ENCODE data around the gene DYNLT2. TPM values are rescaled to one million over a fixed set of nuclear protein-coding genes. Genes with fewer than 3 reads are reported as not detected.
"Not testable (repeated sequence)": the region's sequence is repeated elsewhere in the genome, so short reads cannot be mapped to it uniquely, and the experiment has no call there.

DYNLT2 gene
- total RNA-seq, 2 experiments from 2014 or later, result 2.3 to 2.9 TPM

GRCh38 chr6:169777896-169778295 lies 26.5 kb upstream of the DYNLT2 start:
- DNase-seq, result no peak
- Mint-ChIP-seq H3K9me3 (no peaks in the 10 kb centered on the region), H3K27me3 (no peaks in the 10 kb centered on the region), H3K4me3 (no peak overlapping the region), H3K27ac (no peak overlapping the region), H3K4me1 (peaks cover 7% of the 10 kb centered on the region), H3K36me3 (peaks cover 7% of the 10 kb centered on the region)
- POLR2A ChIA-PET, result no interaction called here
- ATAC-seq (ENCODE audit: low read depth), result no peak

GRCh38 chr6:169776379-169776778 lies 25.0 kb upstream of the DYNLT2 start:
- Mint-ChIP-seq H3K9me3 (no peaks in the 10 kb centered on the region), H3K27ac (no peak overlapping the region), H3K27me3 (no peaks in the 10 kb centered on the region), H3K36me3 (peaks cover 7% of the 10 kb centered on the region), H3K4me1 (peaks cover 7% of the 10 kb centered on the region), H3K4me3 (no peak overlapping the region)
- DNase-seq, result no peak
- no peak for ATAC-seq (ENCODE audit: low read depth)
- POLR2A ChIA-PET, result no interaction called here

- H3K9me3 Mint-ChIP-seq, result no peaks in the 10 kb centered on the region
- POLR2A ChIA-PET, result no interaction called here
- ATAC-seq (ENCODE audit: low read depth), result no peak
- DNase-seq, result no peak
- H3K36me3 Mint-ChIP-seq, result peaks cover 3% of the 10 kb centered on the region
- H3K4me1 Mint-ChIP-seq, result peaks cover 7% of the 10 kb centered on the region
- H3K27me3 Mint-ChIP-seq, result no peaks in the 10 kb centered on the region
- H3K4me3 Mint-ChIP-seq, result no peak overlapping the region
- no peak overlapping the region for H3K27ac Mint-ChIP-seq
Observed at GRCh38 chr6:169775321-169775720, 23.9 kb upstream of the DYNLT2 start.

GRCh38 chr6:169774347-169774746 lies 23.0 kb upstream of the DYNLT2 start:
- Mint-ChIP-seq H3K36me3 (peaks cover 6% of the 10 kb centered on the region), H3K4me3 (no peak overlapping the region), H3K4me1 (peaks cover 7% of the 10 kb centered on the region), H3K27me3 (no peaks in the 10 kb centered on the region), H3K9me3 (no peaks in the 10 kb centered on the region), H3K27ac (no peak overlapping the region)
- ATAC-seq (ENCODE audit: low read depth), result no peak
- POLR2A ChIA-PET, result no interaction called here
- DNase-seq, result no peak

GRCh38 chr6:169766921-169767736 lies 15.8 kb upstream of the DYNLT2 start:
- POLR2A ChIA-PET, result no interaction called here

GRCh38 chr6:169766232-169766631 lies 14.9 kb upstream of the DYNLT2 start:
- ATAC-seq (ENCODE audit: low read depth), result no peak
- POLR2A ChIA-PET, result no interaction called here
- no peak overlapping the region for H3K4me3 Mint-ChIP-seq
- H3K27me3 Mint-ChIP-seq, result no peaks in the 10 kb centered on the region
- H3K9me3 Mint-ChIP-seq, result no peaks in the 10 kb centered on the region
- H3K4me1 Mint-ChIP-seq, result no peaks in the 10 kb centered on the region
- peaks cover 15% of the 10 kb centered on the region for H3K36me3 Mint-ChIP-seq
- H3K27ac Mint-ChIP-seq, result no peak overlapping the region
- no peak for DNase-seq

More at GRCh38 chr6:169766921-169767736, 15.8 kb upstream of the DYNLT2 start:
- Mint-ChIP-seq H3K27me3 (no peaks in the 10 kb centered on the region), H3K27ac (no peak overlapping the region), H3K4me3 (no peak overlapping the region), H3K36me3 (peaks cover 18% of the 10 kb centered on the region), H3K9me3 (no peaks in the 10 kb centered on the region), H3K4me1 (no peaks in the 10 kb centered on the region)
- DNase-seq (no peak), ATAC-seq (ENCODE audit: low read depth) (no peak)

GRCh38 chr6:169765789-169766188 lies 14.4 kb upstream of the DYNLT2 start:
- H3K27ac Mint-ChIP-seq; POLR2A ChIA-PET; H3K4me3 Mint-ChIP-seq; H3K9me3 Mint-ChIP-seq; ATAC-seq (ENCODE audit: low read depth); DNase-seq; H3K27me3 Mint-ChIP-seq; H3K4me1 Mint-ChIP-seq: not testable (repeated sequence)
- peaks cover 16% of the 10 kb centered on the region for H3K36me3 Mint-ChIP-seq

GRCh38 chr6:169763881-169764280 lies 12.5 kb upstream of the DYNLT2 start:
- Mint-ChIP-seq H3K9me3 (no peaks in the 10 kb centered on the region), H3K27ac (no peak overlapping the region), H3K36me3 (peaks cover 27% of the 10 kb centered on the region), H3K4me3 (no peak overlapping the region), H3K4me1 (no peaks in the 10 kb centered on the region), H3K27me3 (no peaks in the 10 kb centered on the region)
- DNase-seq (no peak), ATAC-seq (ENCODE audit: low read depth) (no peak)
- POLR2A ChIA-PET, result no interaction called here

GRCh38 chr6:169763308-169763707 lies 11.9 kb upstream of the DYNLT2 start:
- POLR2A ChIA-PET, result no interaction called here
- no peaks in the 10 kb centered on the region for H3K9me3 Mint-ChIP-seq
- DNase-seq, result no peak
- H3K27ac Mint-ChIP-seq, result no peak overlapping the region
- H3K4me3 Mint-ChIP-seq, result no peak overlapping the region
- H3K36me3 Mint-ChIP-seq, result peaks cover 27% of the 10 kb centered on the region
- no peaks in the 10 kb centered on the region for H3K27me3 Mint-ChIP-seq
- no peak for ATAC-seq (ENCODE audit: low read depth)
- H3K4me1 Mint-ChIP-seq, result no peaks in the 10 kb centered on the region

- DNase-seq (no peak), ATAC-seq (ENCODE audit: low read depth) (no peak)
- H3K27ac Mint-ChIP-seq, result no peak overlapping the region
- peaks cover 16% of the 10 kb centered on the region for H3K4me1 Mint-ChIP-seq
- POLR2A ChIA-PET, result no interaction called here
- H3K36me3 Mint-ChIP-seq, result peaks cover 15% of the 10 kb centered on the region
- no peaks in the 10 kb centered on the region for H3K9me3 Mint-ChIP-seq
- H3K4me3 Mint-ChIP-seq, result no peak overlapping the region
- H3K27me3 Mint-ChIP-seq, result no peaks in the 10 kb centered on the region
Observed at GRCh38 chr6:169755162-169755561, 3.8 kb upstream of the DYNLT2 start.

- no peaks in the 10 kb centered on the region for H3K27me3 Mint-ChIP-seq
- ATAC-seq (ENCODE audit: low read depth) (no peak), DNase-seq (no peak)
- peaks cover 21% of the 10 kb centered on the region for H3K4me1 Mint-ChIP-seq
- POLR2A ChIA-PET, result interaction anchor here (0.6 to 4.4 kb wide), 17 partner anchors 11 to 1936 kb away, joined by 3 to 36 read pairs (median 4); partner anchors contain the start of genes C6orf120, FAM120B, PDCD2 and PHF10
- peak overlapping the region; percentile 98 for H3K4me3 Mint-ChIP-seq
- peaks cover 15% of the 10 kb centered on the region for H3K36me3 Mint-ChIP-seq
- peaks cover 2% of the 10 kb centered on the region for H3K9me3 Mint-ChIP-seq
- peak overlapping the region; percentile 89 for H3K27ac Mint-ChIP-seq
Observed at GRCh38 chr6:169752074-169752623, 777 bp upstream of the DYNLT2 start.

- Mint-ChIP-seq H3K27me3 (peaks cover 10% of the 10 kb centered on the region), H3K9me3 (peaks cover 2% of the 10 kb centered on the region), H3K27ac (no peak overlapping the region), H3K4me3 (no peak overlapping the region), H3K36me3 (peaks cover 14% of the 10 kb centered on the region), H3K4me1 (peaks cover 8% of the 10 kb centered on the region)
- no peak for DNase-seq
- POLR2A ChIA-PET, result no interaction called here
- ATAC-seq (ENCODE audit: low read depth), result no peak
Observed at GRCh38 chr6:169746556-169746955, 4.8 kb downstream of the DYNLT2 start.

GRCh38 chr6:169745405-169745804 lies 6.0 kb downstream of the DYNLT2 start:
- Mint-ChIP-seq H3K36me3 (peaks cover 12% of the 10 kb centered on the region), H3K27me3 (peaks cover 10% of the 10 kb centered on the region), H3K4me3 (no peak overlapping the region), H3K27ac (no peak overlapping the region), H3K9me3 (peaks cover 2% of the 10 kb centered on the region), H3K4me1 (peaks cover 8% of the 10 kb centered on the region)
- ATAC-seq (ENCODE audit: low read depth) (no peak), DNase-seq (no peak)
- POLR2A ChIA-PET, result no interaction called here

- POLR2A ChIA-PET, result interaction anchor here (1.6 kb wide), 1 partner anchor 10 kb away, joined by 6 read pairs; the partner anchor contains the start of genes DYNLT2 and ERMARD
- Mint-ChIP-seq H3K27me3 (peaks cover 19% of the 10 kb centered on the region), H3K4me1 (no peaks in the 10 kb centered on the region), H3K4me3 (no peak overlapping the region), H3K36me3 (peaks cover 2% of the 10 kb centered on the region), H3K27ac (no peak overlapping the region), H3K9me3 (no peaks in the 10 kb centered on the region)
- ATAC-seq (ENCODE audit: low read depth) (no peak), DNase-seq (no peak)
Observed at GRCh38 chr6:169741344-169741743, 10.0 kb downstream of the DYNLT2 start.
